ENCODE measurements around the gene EAPP.
"Not testable (repeated sequence)": the region's sequence is repeated elsewhere in the genome, so short reads cannot be mapped to it uniquely, and the experiment has no call there.

EAPP gene

DNA sequence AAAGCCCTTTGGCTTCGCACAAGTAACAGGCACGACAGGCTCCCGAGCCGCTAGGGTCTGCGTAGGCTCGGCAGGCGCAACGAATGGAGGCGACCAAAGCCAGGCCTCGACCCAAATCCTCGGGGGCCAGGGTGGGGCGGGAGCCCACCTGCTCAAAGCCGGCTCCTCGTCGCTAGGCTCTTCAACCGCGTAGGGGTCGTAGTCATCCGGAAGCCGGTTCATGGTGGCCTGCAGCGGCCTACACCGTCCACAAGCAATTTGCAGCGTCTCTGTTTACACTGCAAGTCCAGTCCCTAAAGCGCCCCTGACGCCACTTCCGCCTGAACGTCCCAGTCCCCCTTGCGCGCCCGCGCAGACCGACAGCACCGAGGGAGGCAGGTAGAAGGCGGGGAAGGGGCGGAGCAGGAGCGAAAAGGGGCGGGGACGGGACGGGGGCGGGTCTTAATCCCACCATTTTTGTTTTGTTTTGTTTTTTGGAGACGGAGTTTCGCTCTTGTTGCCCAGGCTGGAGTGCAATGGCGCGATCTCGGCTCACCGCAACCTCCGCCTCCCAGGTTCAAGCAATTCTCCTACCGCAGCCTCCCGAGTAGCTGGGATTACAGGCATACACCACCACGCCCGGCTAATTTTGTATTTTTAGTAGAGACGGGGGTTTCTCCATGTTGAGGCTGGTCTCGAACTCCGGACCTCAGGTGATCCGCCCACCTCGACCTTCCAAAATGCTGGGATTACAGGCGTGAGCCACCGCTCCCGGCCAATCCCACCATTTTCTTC, at the start of gene EAPP:
EAPP (minus strand) TSS at position 295 of the 774 bp plus-strand sequence; CDS start at position 222, 73 bp downstream.
- peak; percentile 97 for DNase-seq

DNA sequence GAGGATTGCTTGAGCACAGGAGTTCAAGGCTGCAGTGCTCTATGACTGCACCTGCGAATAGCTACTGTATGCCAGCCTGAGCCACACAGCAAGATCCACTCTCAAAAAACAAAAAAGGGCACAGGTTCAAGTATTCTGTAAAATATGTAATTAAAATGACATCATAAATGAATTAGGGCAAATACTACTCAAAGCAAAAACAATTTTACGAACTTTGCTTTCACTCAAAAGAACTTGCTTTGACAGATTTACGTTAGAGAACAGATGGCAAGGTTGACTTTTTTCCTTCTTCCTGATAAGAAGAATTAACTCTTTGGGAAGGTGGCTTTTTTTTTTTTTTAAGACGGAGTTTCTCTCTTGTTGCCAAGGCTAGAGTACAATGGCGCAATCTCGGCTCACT, 44.0 kb upstream of the EAPP start:
- DNase-seq = no peak

DNA sequence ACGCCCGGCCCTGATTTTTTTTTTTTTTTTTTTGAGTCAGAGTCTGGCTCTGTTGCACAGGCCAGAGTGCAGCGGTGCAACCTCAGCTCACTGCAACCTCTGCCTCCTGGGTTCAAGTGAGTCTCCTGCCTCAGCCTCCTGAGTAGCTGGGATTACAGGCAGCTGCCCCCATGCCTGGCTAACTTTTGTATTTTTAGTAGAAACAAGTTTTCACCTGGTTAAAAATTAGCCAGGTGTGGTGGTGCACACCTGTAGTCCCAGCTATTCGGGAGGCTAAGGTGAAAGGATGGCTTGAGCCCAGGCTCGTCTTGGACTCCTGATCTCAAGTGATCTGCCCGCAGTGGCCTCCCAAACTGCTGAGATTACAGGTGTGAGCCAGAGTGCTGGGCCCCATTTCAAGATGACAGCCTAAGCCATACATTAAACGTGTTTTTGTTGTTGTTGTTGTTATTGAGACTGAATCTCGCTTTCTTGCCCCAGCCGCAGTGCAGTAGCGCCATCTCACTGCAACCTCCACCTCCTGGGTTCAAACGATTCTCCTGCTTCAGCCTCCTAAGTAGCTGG, 42.7 kb upstream of the EAPP start:
- DNase-seq = no peak

DNA sequence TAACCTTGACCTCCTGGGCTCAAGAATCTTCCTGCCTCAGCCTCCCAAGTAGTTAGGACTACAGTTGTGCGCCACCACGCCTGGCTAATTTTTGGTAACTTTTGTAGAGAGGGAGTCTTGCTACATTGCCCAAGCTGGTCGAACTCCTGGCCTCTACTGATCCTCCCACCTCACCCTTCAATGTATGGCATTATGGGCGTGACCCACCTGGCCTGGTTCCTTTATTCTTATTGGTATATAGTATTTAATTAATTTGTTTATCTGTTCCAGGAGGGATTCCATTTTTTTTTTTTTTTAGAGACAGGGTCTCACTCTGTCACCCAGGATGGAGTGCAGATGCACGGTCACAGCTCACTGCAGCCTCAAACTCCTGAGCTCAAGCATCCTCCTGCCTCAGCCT, 40.9 kb upstream of the EAPP start:
- no peak for DNase-seq

DNA sequence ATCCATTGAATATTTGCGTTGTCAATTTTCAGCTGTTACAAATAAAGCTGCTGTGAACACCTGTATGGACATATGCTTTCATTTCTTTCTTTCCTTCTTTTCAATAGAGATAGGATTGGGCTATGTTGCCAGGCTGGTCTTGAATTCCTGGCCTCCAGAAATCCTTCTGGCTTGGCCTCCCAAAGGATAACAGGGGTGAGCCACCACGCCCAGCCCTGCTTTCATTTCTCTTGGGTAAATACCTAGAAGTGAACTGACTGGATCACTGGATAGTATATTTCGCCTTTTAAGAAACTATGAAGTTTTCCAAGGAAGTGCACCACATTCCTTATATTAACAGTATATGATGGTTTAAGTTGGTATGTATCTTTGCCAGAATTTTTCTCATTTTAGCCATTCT, 32.3 kb upstream of the EAPP start:
- no peak for DNase-seq

GRCh38 chr14:34569750-34570149, 30.2 kb upstream of the EAPP start:
- no peak for DNase-seq

GRCh38 chr14:34568803-34569202, 29.3 kb upstream of the EAPP start:
- DNase-seq = no peak

- no peak for DNase-seq
Observed at GRCh38 chr14:34562776-34563150, 23.3 kb upstream of the EAPP start.

GRCh38 chr14:34562037-34562775, 22.7 kb upstream of the EAPP start:
- DNase-seq = not testable (repeated sequence)

GRCh38 chr14:34556498-34556829, 17.0 kb upstream of the EAPP start:
- not testable (repeated sequence) for DNase-seq

GRCh38 chr14:34555583-34556497, 16.3 kb upstream of the EAPP start:
- DNase-seq = not testable (repeated sequence)

GRCh38 chr14:34554540-34555250, 15.2 kb upstream of the EAPP start:
- DNase-seq = no peak

- not testable (repeated sequence) for DNase-seq
Observed at GRCh38 chr14:34549276-34549966, 9.9 kb upstream of the EAPP start.

- no peak for DNase-seq
Observed at GRCh38 chr14:34548472-34548981, 9.0 kb upstream of the EAPP start.

- not testable (repeated sequence) for DNase-seq
Observed at GRCh38 chr14:34547136-34547520, 7.6 kb upstream of the EAPP start.

DNA sequence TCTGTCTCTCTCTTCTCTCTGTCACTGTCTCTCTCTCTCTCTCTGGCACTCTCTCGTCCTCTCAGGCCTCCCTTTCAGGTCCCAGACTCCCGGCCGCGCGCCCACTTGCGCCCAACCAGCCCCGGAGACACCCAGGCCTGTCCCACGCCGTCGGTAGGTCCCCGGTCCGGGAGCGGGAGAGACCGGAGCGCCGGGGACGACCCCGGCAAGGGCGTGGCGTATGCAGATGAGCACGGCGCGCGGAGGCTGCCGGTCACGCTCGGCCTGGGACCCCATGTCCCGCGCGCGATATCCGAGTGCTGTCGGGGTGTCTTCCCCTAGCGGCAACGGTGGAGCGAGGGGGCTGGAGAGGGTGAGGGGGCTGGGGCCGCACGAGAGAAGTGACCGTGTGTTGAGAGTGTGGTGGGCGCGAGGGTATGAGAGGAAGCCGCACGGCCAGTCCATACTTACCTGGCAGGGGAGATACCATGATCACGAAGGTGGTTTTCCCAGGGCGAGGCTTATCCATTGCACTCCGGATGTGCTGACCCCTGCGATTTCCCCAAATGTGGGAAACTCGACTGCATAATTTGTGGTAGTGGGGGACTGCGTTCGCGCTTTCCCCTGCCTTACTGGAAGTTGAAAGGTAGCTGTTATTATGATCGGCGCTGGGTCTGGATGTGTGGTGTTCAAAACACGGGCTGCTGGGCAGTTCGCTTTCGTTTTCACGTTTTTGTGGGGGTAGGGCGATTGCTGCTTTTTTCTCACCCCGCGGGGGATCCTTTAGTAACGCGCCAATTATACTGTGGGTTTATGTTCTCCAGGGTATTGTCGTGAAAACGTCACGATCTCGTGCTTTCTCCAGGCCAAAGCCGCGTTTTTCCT, 7.0 kb upstream of the EAPP start:
- DNase-seq = not testable (repeated sequence)

DNA sequence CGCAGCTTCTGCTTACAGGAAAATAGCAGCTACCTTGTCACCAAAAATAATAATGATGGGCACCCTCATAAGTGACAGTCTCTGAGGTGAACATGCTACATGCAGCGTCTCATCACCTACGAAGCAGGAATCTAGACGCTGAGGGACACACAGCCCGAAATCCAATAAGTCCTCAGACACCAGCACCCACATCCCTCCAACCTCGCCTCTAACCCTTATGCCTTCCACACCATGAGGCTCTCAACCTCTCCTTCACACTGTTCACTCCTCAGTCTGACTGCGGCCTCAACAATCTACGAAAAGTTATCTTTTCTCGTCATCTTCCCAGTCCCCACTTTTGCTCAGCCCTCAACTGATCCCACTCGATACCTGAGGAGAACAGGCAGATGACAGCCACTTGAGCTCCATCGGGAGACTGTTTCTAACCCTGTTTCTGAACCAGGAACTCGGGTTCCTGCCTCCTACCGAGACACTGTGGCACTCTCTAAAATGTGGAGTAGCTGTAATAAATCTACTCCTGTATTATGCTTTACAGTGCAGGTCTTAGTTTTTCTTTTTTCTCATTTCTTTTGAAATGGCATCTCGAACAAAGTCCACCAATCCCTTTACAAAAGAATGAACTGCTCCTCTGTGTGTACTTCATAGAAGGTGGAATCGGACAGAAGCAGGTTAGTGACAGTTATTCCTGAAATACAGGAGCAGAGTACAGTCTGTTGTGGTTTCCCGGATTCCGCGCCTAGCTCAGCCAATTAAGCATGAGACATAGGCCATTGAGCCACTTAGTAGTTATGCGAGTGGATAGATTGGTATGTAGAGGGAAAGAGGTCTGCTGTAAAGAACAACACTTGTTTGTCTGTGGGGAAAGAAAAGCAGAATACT, 919 bp upstream of the EAPP start:
- DNase-seq = not testable (repeated sequence)

GRCh38 chr14:34538871-34539406, 562 bp downstream of the EAPP start:
- DNase-seq = no peak

GRCh38 chr14:34538096-34538495, 1.4 kb downstream of the EAPP start:
- DNase-seq = not testable (repeated sequence)

All from activated CD4-positive, alpha-beta T cell treated with anti-CD3 and anti-CD28 coated beads, Interleukin-2, amount 50 U/mL, for 16 hours (primary cell).